Left lung (tissue), 10 donors: ENCODE data around the gene HDAC9. TPM values are rescaled to one million over a fixed set of nuclear protein-coding genes. Genes with fewer than 3 reads are reported as not detected.

Experiments
- ATAC-seq: fragments of 200-7000 bp; cut with Tn5 transposase; one replicate; pipeline ENCODE4 v1.9.1; 2020; ENCODE audit warnings: moderate library complexity
- DNase-seq, 4 donors: peaks; one replicate each; pipeline ENCODE4 v3.0.0-alpha.2; 2013 to 2020
- H3K27ac ChIP-seq, 2 donors: fragments of 200-600 bp; sonication (generic) in 1 of 2; one replicate each; pipeline versions ENCODE4 v1.5.0 to v1.8.0; 2020 to 2021
- H3K27me3 ChIP-seq, 2 donors: fragments of 200-600 bp; sonication (generic) in 1 of 2; one replicate each; pipeline versions ENCODE4 v1.5.0 to v1.8.0; 2020 to 2021
- H3K36me3 ChIP-seq, 2 donors: fragments of 200-600 bp; sonication (generic) in 1 of 2; one replicate each; pipeline versions ENCODE4 v1.5.0 to v1.8.0; 2020 to 2021
- H3K4me1 ChIP-seq, 2 donors: fragments of 200-600 bp; one replicate each; pipeline ENCODE4 v1.8.0; 2021
- H3K4me3 ChIP-seq, 2 donors: fragments of 200-600 bp; sonication (generic) in 1 of 2; one replicate each; pipeline versions ENCODE4 v1.5.0 to v1.8.0; 2020 to 2021; ENCODE audit warnings: mild to moderate bottlenecking in 1 of 2
- H3K9me3 ChIP-seq, 2 donors: fragments of 200-600 bp; sonication (generic) in 1 of 2; one replicate each; pipeline versions ENCODE4 v1.5.0 to v1.8.0; 2020 to 2021
- intact Hi-C, 2 donors: fragments of 100-400 bp; cut with DNase I; formaldehyde crosslinking; loops; one replicate each; pipeline versions ENCODE4 v1.11.2 to v1.14.2; 2022
- polyA plus RNA-seq, 6 donors: library from polyadenylated mRNA; unstranded; fragments of 120-200 nt; gene quantifications; one replicate each; pipeline ENCODE4 v1.2.1, GENCODE V29; 2013; ENCODE audit not compliant: insufficient read length in 6 of 6
- total RNA-seq, 2 donors: library from RNA; stranded (reverse); fragmentation: NEBNext Ultra II Directional; extraction: Animal tissue kit (Norgen Biotek cat#: 25700); gene quantifications; one replicate each; pipeline ENCODE4 v1.2.1, GENCODE V29; 2021
- TF ChIP-seq, protein P1 (sequence below), 2 donors: fragments of 200-600 bp; sonication (generic) in 1 of 2; IDR thresholded peaks; one replicate each; pipeline versions ENCODE4 v1.5.0 to v1.8.0; 2021; ENCODE audit warnings: antibody characterized with exemption in 2 of 2
- donor health status: DM: no; HTN: yes; CAD: no.
- donor health status: DM: no; HTN: no; CAD: no.

Gene HDAC9
- total and polyA plus RNA-seq, 8 donors, result 6.7 to 13.2 (median 9.6) TPM

DNA sequence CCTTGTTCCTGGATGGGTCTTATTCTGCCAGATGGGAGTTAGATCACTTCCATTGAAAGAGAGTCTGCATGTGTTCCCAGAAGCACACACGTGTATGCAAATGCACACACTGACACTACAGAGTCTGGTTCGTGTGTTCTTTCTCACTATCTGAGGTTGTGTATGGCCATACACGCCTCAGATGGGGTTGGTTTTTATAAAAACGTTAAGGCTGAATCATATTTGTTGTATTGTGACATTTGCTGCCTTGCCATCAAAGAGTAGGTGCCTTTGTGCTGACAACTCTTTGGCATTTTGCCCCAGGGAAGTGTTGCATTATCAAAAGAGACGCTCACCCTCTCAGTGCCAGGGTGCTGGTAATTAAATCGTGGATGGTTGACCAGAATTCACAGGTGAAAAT lies 37.7 kb upstream of the HDAC9 start:
- Histone ChIP-seq H3K27ac (no peak overlapping the region), H3K36me3 (no peaks in the 10 kb centered on the region), H3K9me3 (no peaks in the 10 kb centered on the region), H3K4me1 (peaks cover 0 to 8% of the 10 kb centered on the region in 2 donors), H3K4me3 (no peak overlapping the region), H3K27me3 (no peaks in the 10 kb centered on the region)
- TF ChIP-seq, protein P1, sequence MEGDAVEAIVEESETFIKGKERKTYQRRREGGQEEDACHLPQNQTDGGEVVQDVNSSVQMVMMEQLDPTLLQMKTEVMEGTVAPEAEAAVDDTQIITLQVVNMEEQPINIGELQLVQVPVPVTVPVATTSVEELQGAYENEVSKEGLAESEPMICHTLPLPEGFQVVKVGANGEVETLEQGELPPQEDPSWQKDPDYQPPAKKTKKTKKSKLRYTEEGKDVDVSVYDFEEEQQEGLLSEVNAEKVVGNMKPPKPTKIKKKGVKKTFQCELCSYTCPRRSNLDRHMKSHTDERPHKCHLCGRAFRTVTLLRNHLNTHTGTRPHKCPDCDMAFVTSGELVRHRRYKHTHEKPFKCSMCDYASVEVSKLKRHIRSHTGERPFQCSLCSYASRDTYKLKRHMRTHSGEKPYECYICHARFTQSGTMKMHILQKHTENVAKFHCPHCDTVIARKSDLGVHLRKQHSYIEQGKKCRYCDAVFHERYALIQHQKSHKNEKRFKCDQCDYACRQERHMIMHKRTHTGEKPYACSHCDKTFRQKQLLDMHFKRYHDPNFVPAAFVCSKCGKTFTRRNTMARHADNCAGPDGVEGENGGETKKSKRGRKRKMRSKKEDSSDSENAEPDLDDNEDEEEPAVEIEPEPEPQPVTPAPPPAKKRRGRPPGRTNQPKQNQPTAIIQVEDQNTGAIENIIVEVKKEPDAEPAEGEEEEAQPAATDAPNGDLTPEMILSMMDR (IDR thresholded peaks at IDR 0.05), result no peak
- intact Hi-C loops, result no loop called here
- ATAC-seq (no peak), DNase-seq (no peak)

DNA sequence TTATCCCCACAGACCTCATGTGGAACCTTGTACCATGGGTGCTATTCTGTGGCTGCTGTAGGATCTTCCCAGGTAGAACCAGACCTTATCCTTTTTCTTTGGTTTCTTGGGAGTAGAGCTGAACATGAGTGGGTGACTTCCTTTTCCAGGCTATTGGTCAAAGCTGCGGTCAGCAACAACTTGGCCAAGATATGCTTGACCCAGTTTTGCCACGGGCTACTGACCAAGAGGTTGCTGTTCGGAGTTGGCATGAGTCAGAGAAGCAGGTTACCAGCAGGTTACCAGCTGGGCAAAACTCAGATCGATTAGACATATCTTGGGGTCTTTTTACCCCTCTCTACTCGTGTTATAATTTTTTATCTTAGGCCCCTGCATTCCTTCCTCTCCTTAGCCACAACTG lies 36.7 kb upstream of the HDAC9 start:
- DNase-seq (no peak), ATAC-seq (peak; percentile 61)
- no peaks in the 10 kb centered on the region for H3K9me3 ChIP-seq
- peaks cover 0 to 8% of the 10 kb centered on the region in 2 donors for H3K4me1 ChIP-seq
- intact Hi-C loops, result no loop called here
- no peak overlapping the region for H3K4me3 ChIP-seq
- TF ChIP-seq, protein P1 (IDR thresholded peaks at IDR 0.05), result no peak
- no peaks in the 10 kb centered on the region for H3K36me3 ChIP-seq
- H3K27ac ChIP-seq, result no peak overlapping the region
- no peaks in the 10 kb centered on the region for H3K27me3 ChIP-seq

DNA sequence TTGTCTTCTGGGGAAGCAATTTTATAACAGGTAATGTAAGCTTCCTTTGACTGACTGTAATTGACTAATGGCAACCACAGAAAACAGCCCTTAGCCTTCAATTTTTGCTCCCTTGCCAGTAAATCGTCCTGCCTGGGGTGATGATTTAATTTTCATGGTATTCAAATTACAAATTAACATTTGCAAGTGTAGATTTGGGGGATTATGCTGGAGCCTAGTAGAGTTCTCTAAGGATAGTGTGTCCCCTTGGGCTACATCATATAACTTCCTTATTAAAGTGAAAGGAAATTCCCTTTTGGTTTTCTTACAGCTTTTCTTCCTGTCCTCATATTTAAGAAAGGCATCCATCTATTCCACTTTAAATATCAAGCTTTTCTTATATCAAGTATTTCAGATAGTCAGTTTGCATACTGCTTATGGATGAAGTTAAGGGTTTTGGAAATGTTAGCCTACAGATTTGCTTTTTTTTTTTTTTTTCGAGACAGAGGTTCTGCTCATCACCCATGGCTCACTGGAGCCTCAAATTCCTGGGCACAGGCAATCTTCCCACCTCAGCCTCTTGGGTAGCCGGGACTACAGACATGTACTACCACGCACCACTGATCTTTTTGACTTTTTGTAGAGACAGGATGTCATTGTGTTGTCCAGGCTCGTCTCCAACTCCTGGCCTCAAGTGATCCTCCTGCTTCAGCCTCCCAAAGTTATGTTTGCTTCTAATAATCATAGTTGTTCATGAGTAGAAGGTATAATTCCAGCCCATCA lies 35.9 kb upstream of the HDAC9 start:
- ATAC-seq, result no peak
- Histone ChIP-seq H3K36me3 (no peaks in the 10 kb centered on the region), H3K4me3 (no peak overlapping the region), H3K4me1 (peaks cover 0 to 8% of the 10 kb centered on the region in 2 donors), H3K9me3 (no peaks in the 10 kb centered on the region), H3K27me3 (no peaks in the 10 kb centered on the region), H3K27ac (no peak overlapping the region)
- intact Hi-C loops, result no loop called here
- no peak for DNase-seq
- TF ChIP-seq, protein P1 (IDR thresholded peaks at IDR 0.05), result no peak

DNA sequence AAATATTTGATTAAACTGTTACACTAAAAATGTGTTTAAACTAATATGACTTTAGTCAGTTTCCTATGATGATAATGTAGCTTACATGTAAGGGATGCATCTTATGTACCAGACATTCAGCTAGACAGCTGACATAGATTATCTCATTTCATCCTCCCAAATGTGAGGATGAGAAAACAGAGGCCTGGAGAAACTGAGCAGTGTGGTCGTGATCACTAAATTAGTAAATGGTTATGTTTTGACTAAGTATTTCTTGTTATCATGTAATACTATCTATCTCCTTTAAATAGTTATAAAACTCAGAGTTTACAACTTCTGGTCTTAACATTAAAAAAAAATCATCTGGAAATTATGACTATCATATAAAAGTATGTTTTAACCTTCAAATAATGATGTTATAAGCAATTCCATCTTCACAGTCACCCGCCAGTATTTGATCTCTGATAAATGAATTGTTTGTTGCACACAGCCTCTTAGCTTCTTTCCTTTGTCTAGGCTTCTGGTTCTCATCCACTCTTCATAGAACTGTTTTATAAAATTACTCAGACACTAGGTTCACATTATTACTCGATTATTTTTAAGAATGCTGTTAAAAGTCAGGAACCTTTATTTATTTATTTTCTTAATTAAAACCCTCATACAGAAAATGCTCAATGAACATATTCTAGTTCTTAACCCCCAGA lies 33.6 kb upstream of the HDAC9 start:
- no peak overlapping the region for H3K4me3 ChIP-seq
- ATAC-seq, result no peak
- intact Hi-C loops, result no loop called here

DNA sequence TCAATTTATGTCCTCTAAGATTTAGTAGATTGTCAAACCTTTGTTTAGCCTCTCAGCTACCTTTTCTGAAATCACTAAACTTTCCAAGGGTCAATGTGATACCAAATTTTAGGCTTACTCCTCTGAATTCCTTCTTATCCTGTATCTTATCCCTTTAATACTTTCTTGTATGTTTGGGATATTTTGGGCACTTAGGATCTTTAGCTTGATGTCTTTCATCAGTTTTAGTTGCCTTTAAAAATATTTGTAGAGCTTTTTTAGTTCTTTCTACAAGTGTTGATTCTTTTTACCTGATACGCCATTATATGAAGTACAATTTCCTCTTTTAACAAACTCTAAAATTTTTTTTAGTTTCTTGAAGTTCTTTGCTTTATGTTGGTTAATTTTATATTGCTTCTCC lies 30.7 kb upstream of the HDAC9 start:
- H3K9me3 ChIP-seq, result no peaks in the 10 kb centered on the region
- ATAC-seq, result no peak

More for the DNA sequence above, 33.6 kb upstream of the HDAC9 start:
- no peak for DNase-seq
- H3K36me3 ChIP-seq, result no peaks in the 10 kb centered on the region
- H3K4me1 ChIP-seq, result peaks cover 0 to 8% of the 10 kb centered on the region in 2 donors
- no peaks in the 10 kb centered on the region for H3K27me3 ChIP-seq
- no peak overlapping the region for H3K27ac ChIP-seq
- TF ChIP-seq, protein P1 (IDR thresholded peaks at IDR 0.05), result no peak
- no peaks in the 10 kb centered on the region for H3K9me3 ChIP-seq

More for the DNA sequence above, 30.7 kb upstream of the HDAC9 start:
- no peaks in the 10 kb centered on the region for H3K4me1 ChIP-seq
- DNase-seq, result no peak
- TF ChIP-seq, protein P1 (IDR thresholded peaks at IDR 0.05), result no peak
- no peak overlapping the region for H3K4me3 ChIP-seq
- intact Hi-C loops, result no loop called here
- no peaks in the 10 kb centered on the region for H3K36me3 ChIP-seq
- H3K27me3 ChIP-seq, result no peaks in the 10 kb centered on the region
- H3K27ac ChIP-seq, result no peak overlapping the region
